GM21423 (cell line): Measurements from ENCODE around the gene HIPK1.
"Not testable (repeated sequence)": the region's sequence is repeated elsewhere in the genome, so short reads cannot be mapped to it uniquely, and the experiment has no call there.

Experiments used
- ATAC-seq: cut with Tn5 transposase; IDR thresholded peaks from one replicate; pipeline ENCODE4 v1.9.1; 2021; ENCODE audit warnings: mild to moderate bottlenecking, moderate library complexity; ENCODE audit not compliant: unreplicated experiment

Gene HIPK1

DNA sequence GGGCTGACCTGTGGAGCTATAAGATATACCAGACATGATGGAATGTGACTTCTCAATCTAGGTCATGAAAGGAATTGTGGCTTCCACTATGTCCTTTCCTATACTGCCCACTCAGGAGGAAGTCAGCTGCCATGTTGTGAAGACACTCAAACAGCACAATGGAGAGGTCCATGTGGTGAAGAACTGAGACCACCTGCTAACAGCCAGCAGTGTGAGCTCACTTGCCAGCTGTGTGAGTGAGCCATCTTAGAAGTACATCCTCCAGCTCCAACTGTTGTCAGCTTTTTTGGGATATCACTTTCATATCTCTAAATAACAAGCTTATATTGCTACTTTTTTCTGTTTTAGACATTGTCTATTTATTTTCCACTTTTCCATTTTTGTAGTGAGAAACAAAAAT, 79.9 kb downstream of the HIPK1 start:
- no peak for ATAC-seq

DNA sequence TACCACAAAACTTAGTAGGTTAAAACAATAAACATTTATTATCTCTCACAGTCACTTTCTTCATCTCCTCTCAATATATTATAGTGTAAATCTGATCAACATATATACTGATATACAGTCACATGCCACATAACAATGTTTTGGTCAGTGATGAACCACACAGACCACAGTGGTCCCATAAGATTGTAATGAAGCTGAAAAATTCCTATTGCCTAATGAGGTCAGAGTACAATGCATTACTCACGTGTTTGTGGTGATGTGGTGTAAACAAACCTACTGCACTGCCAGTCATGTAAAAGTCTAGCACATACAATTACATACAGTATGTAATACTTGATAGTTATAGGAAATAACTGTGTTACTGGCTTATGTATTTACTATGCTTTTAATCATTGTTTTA, 80.3 kb downstream of the HIPK1 start:
- ATAC-seq = no peak

DNA sequence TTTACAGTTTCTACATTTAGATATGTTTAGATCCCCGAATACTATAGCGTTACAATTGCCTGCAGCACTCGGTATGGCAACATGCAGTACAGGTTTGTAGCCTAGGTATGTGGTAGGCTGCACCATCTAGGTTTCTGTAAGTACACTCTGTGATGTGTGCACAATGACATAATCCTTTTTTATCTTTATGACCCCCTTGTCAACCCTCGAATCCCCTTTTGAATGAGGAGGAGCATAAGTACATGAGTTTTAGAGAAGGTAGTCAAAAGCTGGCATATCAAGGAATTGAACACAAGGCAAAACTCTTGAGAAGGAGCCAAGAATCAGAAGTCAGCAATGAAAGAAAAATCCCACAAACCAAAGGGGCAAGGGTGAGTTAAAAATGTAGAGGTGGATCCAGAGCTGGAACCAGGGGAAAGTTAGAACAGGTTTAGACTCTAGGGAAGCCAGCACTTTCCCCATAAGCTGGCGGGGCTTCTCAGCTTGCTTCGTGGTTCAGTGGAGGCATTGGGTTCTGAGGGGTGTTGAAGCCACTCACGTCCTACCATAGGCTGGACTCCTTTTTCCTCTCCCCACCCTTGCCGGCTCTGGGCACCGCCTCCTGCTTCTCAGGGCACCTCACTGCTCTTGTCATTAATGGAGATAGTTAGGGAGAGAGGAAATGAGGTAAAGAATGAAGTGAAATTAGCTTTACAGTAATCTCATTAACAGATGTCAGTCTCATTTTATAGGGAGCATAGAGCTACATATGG, 81.5 kb downstream of the HIPK1 start:
- ATAC-seq = no peak

DNA sequence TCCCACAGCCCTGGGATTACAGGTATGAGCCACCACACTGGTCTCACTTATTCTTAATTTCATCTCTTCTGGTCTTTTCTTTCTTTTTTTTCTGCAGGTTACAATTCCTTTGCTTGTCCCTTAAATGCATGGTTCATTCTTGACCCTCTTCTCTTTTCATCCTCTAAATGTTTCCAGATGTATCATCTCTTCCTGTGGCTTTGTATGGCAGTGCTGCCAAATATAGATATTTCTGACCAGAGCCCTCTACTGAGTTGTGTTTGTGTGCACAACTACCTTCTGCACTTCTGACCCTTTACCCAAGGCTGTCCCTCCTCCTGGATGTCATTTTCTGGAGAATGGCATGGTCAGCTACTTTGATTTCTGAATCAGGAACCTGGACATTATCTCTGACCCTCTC, 82.7 kb downstream of the HIPK1 start:
- no peak for ATAC-seq

DNA sequence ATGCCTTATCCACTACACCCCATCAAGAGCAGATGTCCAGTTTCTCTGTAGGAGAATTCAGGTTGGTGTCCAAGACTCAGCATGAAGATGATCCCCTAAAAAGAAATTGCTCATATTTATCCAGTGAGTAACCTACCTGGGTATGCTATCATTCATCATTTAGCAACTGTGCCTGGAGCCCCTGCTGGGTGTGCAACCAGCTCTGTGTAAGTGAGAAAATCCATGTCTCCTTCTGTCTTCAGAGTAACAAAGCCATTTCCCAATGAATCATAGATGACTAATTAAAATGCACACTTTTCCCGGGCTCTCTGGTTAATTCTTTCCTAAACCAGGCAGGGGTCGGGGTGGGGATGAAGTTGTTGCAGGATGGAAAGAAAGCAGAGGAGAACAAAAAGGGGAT, 86.0 kb downstream of the HIPK1 start:
- no peak for ATAC-seq

DNA sequence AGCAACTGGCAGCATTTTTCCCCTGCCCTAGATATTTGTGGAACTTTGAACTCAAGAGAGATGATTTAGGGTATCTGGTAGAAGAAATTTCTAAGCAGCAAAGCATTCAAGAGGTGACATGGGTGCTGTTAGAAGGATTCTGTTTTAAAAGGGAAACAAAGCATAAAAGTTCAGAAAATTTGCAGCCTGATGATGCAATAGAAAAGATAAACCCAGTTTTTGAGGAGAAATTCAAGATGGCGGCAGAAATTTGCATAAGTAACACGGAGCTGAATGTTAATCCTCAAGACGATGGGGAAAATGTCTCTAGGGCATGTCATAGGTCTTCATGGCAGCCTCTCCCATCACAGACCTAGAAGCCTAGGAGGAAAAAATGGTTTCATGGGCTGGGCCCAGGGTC, 90.6 kb downstream of the HIPK1 start:
- ATAC-seq = not testable (repeated sequence)

DNA sequence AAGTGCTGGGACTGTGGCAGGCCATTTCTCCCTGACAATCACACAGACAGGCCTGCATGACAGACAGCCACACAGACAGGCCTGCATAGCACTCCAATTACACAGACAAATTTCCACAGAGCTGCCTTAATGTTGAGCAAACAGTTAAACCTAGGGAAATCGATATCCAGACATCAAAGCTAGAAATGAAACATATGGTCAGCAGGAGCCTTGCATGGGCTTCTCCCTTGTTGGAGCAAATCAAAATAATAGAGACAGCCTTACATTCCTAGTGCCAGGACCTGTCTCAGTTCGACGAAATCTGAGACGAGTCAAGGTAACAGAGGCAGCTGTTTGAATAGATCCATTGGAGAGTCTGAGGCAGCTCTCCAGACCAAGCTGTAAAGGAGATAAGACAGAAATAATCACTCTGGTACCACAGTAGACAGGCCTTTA, 92.6 kb downstream of the HIPK1 start:
- no peak for ATAC-seq

DNA sequence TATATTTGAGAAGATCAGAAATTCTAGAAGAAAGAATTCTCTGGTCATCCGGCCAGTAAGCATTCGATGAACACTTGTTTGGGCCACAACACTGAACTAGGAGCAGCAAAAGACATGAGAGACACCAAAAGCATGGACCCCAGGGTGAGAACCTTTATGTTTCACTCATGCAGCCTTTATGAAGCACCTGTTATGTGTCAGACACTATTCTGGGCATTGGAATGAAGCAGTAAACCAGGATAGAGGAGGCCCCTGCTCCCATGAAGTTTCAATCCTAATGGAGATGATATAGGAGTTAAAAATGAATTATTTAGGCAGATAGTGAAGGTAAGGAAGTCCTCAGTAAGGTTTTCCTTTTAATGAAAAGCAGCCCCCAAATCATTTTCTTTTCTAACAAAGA, 93.8 kb downstream of the HIPK1 start:
- ATAC-seq = no peak

DNA sequence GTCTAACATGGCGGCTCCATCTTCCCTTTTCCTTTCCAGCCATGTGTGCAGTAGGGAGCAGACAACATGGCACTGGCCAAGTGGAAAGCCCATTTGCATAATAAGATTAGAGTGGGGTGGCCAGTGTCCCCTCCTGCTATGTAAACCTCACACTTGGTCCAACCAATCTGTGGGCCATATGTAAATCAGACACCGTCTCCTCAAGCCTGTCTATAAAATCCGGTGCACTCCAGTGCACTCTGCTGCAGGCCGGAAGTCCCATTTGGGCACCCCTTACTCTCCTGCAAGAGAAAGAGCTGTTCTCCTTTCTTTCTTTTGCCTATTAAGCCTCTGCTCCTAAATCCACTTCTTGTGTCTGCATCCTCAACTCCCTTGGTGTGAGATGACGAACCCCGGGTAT, 94.3 kb downstream of the HIPK1 start:
- no peak for ATAC-seq

DNA sequence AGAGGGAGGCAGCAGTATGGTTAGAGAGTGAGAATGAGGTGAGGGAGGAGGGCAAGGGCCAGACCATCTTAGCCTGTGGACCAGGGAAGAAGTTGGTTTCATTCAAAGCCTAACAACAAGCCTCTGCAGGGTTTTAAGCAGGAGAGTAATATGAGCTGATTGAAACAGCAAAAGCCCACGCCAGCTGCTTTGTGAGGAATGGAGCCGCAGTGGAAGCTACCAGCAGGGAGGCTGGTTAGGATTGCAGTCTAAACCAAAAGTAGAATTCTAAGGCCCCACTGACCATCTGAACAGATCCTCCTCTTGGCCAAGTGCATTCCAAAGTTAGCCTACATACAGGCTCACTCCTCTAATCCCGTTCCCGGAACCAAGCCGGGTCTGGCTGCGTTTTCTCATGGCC, 94.9 kb downstream of the HIPK1 start:
- no peak for ATAC-seq

DNA sequence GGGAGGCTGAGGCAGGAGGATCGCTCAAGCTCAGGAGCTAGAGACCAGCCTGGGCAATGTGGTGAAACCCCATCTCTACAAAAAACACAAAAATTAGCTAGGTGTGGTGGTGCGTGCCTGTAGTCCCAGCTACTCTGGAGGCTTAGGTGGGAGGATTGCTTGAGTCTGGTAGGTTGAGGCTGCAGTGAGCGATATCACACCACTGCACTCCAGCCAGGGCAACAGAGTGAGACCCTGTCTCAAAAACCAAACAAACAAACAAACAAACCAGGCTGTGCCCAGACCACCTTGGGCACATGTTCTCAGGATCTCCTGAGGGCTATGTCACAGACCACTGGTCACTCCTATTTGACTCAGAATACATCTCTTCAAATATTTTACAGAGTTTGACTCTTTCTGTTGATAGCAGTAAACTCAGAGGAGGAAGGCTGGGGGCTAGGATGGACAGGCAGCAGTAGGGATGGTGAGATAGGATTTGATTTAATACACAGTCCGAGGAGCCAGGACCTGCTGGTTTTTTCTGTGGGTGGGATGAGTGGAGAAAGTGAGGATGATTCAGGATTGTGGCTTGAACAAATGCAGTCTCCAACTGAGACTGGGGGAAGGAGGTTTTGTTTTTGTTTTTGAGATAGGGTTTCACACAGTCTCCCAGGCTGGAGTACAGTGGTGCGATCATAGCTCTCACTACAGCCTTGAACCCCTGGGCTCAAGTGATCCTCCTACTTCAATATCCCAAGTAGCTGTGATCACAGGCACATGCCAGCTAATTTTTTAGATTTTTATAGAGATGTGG, 96.7 kb downstream of the HIPK1 start:
- ATAC-seq = no peak

DNA sequence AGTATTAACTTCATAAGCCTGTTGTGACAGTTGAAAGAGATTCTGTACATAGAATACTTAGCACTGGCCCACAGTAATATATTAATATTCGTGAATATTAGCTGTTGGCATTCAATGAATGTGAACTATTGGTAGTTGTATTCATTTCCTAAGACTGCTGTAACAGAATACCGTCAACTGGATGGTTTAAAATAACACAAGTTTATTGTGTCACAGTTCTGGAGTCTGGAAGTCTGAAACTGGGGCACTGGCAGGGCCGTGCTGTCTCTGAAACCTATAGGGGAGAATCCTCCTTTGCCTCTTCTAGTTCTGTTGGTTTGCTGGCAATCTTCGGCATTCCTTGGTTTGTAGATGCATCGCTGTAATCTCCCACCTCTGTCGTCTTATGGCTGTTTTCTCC, 97.7 kb downstream of the HIPK1 start:
- no peak for ATAC-seq
